Progenitor cell of endocrine pancreas (in vitro differentiated cells): ENCODE results near the gene ICAM5. TPM values are rescaled to one million over a fixed set of nuclear protein-coding genes. Genes with fewer than 3 reads are reported as not detected.

ENCODE experiments used
- DNase-seq: peaks from one replicate; pipeline ENCODE4 v3.0.0; 2021; ENCODE audit warnings: low spot score; ENCODE audit not compliant: unreplicated experiment
- H3K27ac Mint-ChIP-seq: 2 replicates; pipeline ENCODE4 v1.8.0; 2021; ENCODE audit warnings: mild to moderate bottlenecking, moderate library complexity, mixed read lengths
- H3K27me3 Mint-ChIP-seq: 2 replicates; pipeline ENCODE4 v1.8.0; 2021; ENCODE audit warnings: mixed read lengths
- H3K36me3 Mint-ChIP-seq: 2 replicates; pipeline ENCODE4 v1.8.0; 2022; ENCODE audit warnings: mixed read lengths; ENCODE audit not compliant: insufficient read depth
- H3K4me1 Mint-ChIP-seq: 2 replicates; pipeline ENCODE4 v1.8.0; 2021; ENCODE audit warnings: low read depth, mixed read lengths
- H3K4me3 Mint-ChIP-seq: 2 replicates; pipeline ENCODE4 v1.8.0; 2021; ENCODE audit warnings: low read depth, mild to moderate bottlenecking, moderate library complexity, mixed read lengths
- H3K9me3 Mint-ChIP-seq: 2 replicates; pipeline ENCODE4 v1.8.0; 2021; ENCODE audit warnings: low read depth, mixed read lengths
- CTCF ChIP-seq: fragments of 200-600 bp; sonication (generic); IDR thresholded peaks from one replicate; pipeline ENCODE4 v1.5.0; 2021; ENCODE audit warnings: antibody characterized with exemption, mild to moderate bottlenecking; ENCODE audit not compliant: unreplicated experiment
- total RNA-seq: library from RNA; stranded (reverse); gene quantifications from 2 replicates; pipeline ENCODE4 v1.2.1, GENCODE V29; 2021

The ICAM5 gene
- total RNA-seq, 1 donor from 2014 or later, result not detected

- no peak overlapping the region for H3K4me3 Mint-ChIP-seq
- no peaks in the 10 kb centered on the region for H3K36me3 Mint-ChIP-seq
- H3K27ac Mint-ChIP-seq, result no peak overlapping the region
- H3K4me1 Mint-ChIP-seq, result no peaks in the 10 kb centered on the region
- DNase-seq, result no peak
- peaks cover 5% of the 10 kb centered on the region for H3K27me3 Mint-ChIP-seq
- TF ChIP-seq CTCF, result no peak
- H3K9me3 Mint-ChIP-seq, result no peaks in the 10 kb centered on the region
Observed at GRCh38 chr19:10343495-10343894, 53.7 kb downstream of the ICAM5 start.

- TF ChIP-seq CTCF, result no peak
- Mint-ChIP-seq H3K9me3 (no peaks in the 10 kb centered on the region), H3K4me3 (no peak overlapping the region), H3K27ac (no peak overlapping the region), H3K27me3 (no peaks in the 10 kb centered on the region), H3K36me3 (no peaks in the 10 kb centered on the region), H3K4me1 (no peaks in the 10 kb centered on the region)
- DNase-seq, result no peak
Observed at GRCh38 chr19:10344780-10345179, 55.0 kb downstream of the ICAM5 start.

Other genes starting within 250 kb of the ICAM5 start
- gene SHFL, start 203.6 kb upstream of the ICAM5 start, total RNA-seq, result 2.2 and 3.0 TPM in 2 replicates
- gene ANGPTL6, start 187.3 kb upstream of the ICAM5 start, total RNA-seq, result not detected in 2 replicates
- 51.5 and 54.8 TPM in 2 replicates for gene PPAN, start 183.6 kb upstream of the ICAM5 start, total RNA-seq
- 20.5 and 23.7 TPM in 2 replicates for gene P2RY11, start 178.3 kb upstream of the ICAM5 start, total RNA-seq
- gene EIF3G, start 170.1 kb upstream of the ICAM5 start, total RNA-seq, result 216 and 220 TPM in 2 replicates
- gene DNMT1, start 95.0 kb upstream of the ICAM5 start, total RNA-seq, result 150 TPM in 2 replicates
- gene S1PR2, start 58.6 kb upstream of the ICAM5 start, total RNA-seq, result 17.9 and 19.2 TPM in 2 replicates
- 51.7 and 52.9 TPM in 2 replicates for gene MRPL4, start 37.7 kb upstream of the ICAM5 start, total RNA-seq
- gene ICAM1, start 18.8 kb upstream of the ICAM5 start, total RNA-seq, result 0.17 and 0.20 TPM in 2 replicates
- not detected in 2 replicates for gene ICAM4, start 3.0 kb upstream of the ICAM5 start, total RNA-seq
- 20.0 and 26.8 TPM in 2 replicates for gene ZGLP1, start 19.9 kb downstream of the ICAM5 start, total RNA-seq
- gene FDX2, start 26.1 kb downstream of the ICAM5 start, total RNA-seq, result 23.2 and 24.7 TPM in 2 replicates
- 50.5 and 53.4 TPM in 2 replicates for gene RAVER1, start 43.6 kb downstream of the ICAM5 start, total RNA-seq
- gene ICAM3, start 49.7 kb downstream of the ICAM5 start, total RNA-seq, result 5.1 and 6.3 TPM in 2 replicates
- 147 and 148 TPM in 2 replicates for gene TYK2, start 90.6 kb downstream of the ICAM5 start, total RNA-seq
- 148 and 149 TPM in 2 replicates for gene CDC37, start 113.6 kb downstream of the ICAM5 start, total RNA-seq
- gene PDE4A, start 130.6 kb downstream of the ICAM5 start, total RNA-seq, result 0.72 and 0.87 TPM in 2 replicates
- gene KEAP1, start 213.4 kb downstream of the ICAM5 start, total RNA-seq, result 64.7 and 76.6 TPM in 2 replicates
- gene S1PR5, start 227.5 kb downstream of the ICAM5 start, total RNA-seq, result not detected in 2 replicates